Loucy (cell line): ENCODE results near the gene CAVIN3.
A peak's percentile ranks its signal among the peaks of the same experiment; 100 is the strongest.

Experiments
- H2AFZ ChIP-seq: fragments of 200-600 bp; sonication (generic); 2 replicates; pipeline ENCODE4 v1.6.0; 2016; ENCODE audit warnings: antibody characterized with exemption, mild to moderate bottlenecking, low read length, moderate library complexity
- H3F3A ChIP-seq: fragments of 200-600 bp; 2 replicates; pipeline ENCODE4 v1.6.0; 2016; ENCODE audit warnings: antibody characterized with exemption, low read depth, mild to moderate bottlenecking
- H3K27me3 ChIP-seq: fragments of 200-600 bp; sonication (generic); 2 replicates; pipeline ENCODE4 v1.6.1; 2014; ENCODE audit warnings: low read length, mild to moderate bottlenecking; ENCODE audit not compliant: insufficient read depth, poor library complexity, severe bottlenecking
- H3K36me3 ChIP-seq: fragments of 200-600 bp; sonication (generic); 2 replicates; pipeline ENCODE4 v1.6.1; 2016; ENCODE audit warnings: low read length; ENCODE audit not compliant: insufficient read depth
- H3K4me1 ChIP-seq: fragments of 200-600 bp; sonication (generic); 2 replicates; pipeline ENCODE4 v1.5.1; 2014; ENCODE audit warnings: low read length, mild to moderate bottlenecking; ENCODE audit not compliant: insufficient read depth, poor library complexity, severe bottlenecking
- H3K4me2 ChIP-seq: fragments of 200-600 bp; sonication (generic); 2 replicates; pipeline ENCODE4 v1.6.0; 2014; ENCODE audit warnings: antibody characterized with exemption, low read length, low read depth, mild to moderate bottlenecking; ENCODE audit not compliant: poor library complexity, severe bottlenecking
- H3K4me3 ChIP-seq: fragments of 200-600 bp; sonication (generic); 2 replicates; pipeline ENCODE4 v1.5.1; 2014; ENCODE audit warnings: low read length, mild to moderate bottlenecking, mixed read lengths; ENCODE audit not compliant: poor library complexity, severe bottlenecking
- H3K79me2 ChIP-seq: fragments of 200-600 bp; sonication (generic); 2 replicates; pipeline ENCODE4 v1.6.1; 2014; ENCODE audit warnings: low read length; ENCODE audit not compliant: insufficient read depth
- H3K9ac ChIP-seq: fragments of 200-600 bp; sonication (generic); 2 replicates; pipeline ENCODE4 v1.6.0; 2014; ENCODE audit warnings: mild to moderate bottlenecking, low read depth, low read length, moderate library complexity; ENCODE audit not compliant: poor library complexity, severe bottlenecking
- H3K9me2 ChIP-seq: fragments of 200-600 bp; sonication (generic); replicated peaks from 2 replicates; pipeline ENCODE4 v1.6.1; 2016; ENCODE audit warnings: low read depth, low read length, mixed read lengths
- H3K9me3 ChIP-seq: fragments of 200-600 bp; sonication (generic); 2 replicates; pipeline ENCODE4 v1.6.1; 2014; ENCODE audit warnings: mild to moderate bottlenecking, antibody characterized with exemption, low read length, low read depth; ENCODE audit not compliant: insufficient read depth
- H4K20me1 ChIP-seq: fragments of 200-600 bp; sonication (generic); 2 replicates; pipeline ENCODE4 v1.6.0; 2014; ENCODE audit warnings: antibody characterized with exemption, low read length, mild to moderate bottlenecking; ENCODE audit not compliant: insufficient read depth, poor library complexity, severe bottlenecking
- CTCF ChIP-seq: fragments of 200-600 bp; sonication (generic); conservative IDR thresholded peaks from 2 replicates; pipeline ENCODE4 v1.5.1; 2014; ENCODE audit warnings: mild to moderate bottlenecking, antibody characterized with exemption, low read length
- EZH2phosphoT487 ChIP-seq: fragments of 200-600 bp; IDR thresholded peaks from 2 replicates; pipeline ENCODE4 v1.6.1; 2018; ENCODE audit warnings: antibody characterized with exemption, mild to moderate bottlenecking, moderate library complexity, borderline replicate concordance

Gene CAVIN3

GRCh38 chr11:6319001-6319703, 1.1 kb downstream of the CAVIN3 start:
- TF ChIP-seq EZH2phosphoT487 (no peak), CTCF (no peak)
- Histone ChIP-seq H4K20me1 (no peaks in the 10 kb centered on the region), H3K4me1 (no peaks in the 10 kb centered on the region), H3K9ac (no peak overlapping the region), H3K4me2 (no peak overlapping the region), H3K9me2 (no peaks in the 10 kb centered on the region), H3K4me3 (no peak overlapping the region), H3K79me2 (no peaks in the 10 kb centered on the region), H3K9me3 (no peaks in the 10 kb centered on the region), H3K27me3 (no peaks in the 10 kb centered on the region), H2AFZ (no peak overlapping the region), H3K36me3 (no peaks in the 10 kb centered on the region), H3F3A (no peaks in the 10 kb centered on the region)

DNA sequence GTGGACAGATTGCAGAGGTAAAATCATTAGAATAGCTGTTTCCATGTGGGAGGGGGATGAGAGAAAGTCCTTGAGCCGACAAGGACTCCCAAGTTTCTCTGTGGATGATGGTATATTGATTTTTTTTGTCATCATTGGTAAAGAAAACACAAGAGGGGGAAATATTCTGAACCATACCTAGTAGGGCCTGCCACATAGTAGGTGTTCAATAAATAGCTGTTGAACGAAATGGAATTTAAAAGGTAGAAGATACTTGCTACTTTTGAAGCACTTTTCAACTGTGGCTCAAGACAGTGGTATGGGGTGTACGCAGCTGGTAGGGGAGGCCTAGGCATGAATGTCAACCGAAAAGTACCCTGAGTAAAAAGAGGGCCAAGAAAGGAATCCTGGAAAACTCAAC, 2.1 kb downstream of the CAVIN3 start:
- Histone ChIP-seq H3K4me3 (no peak overlapping the region), H3K9ac (no peak overlapping the region), H3K4me1 (no peaks in the 10 kb centered on the region), H2AFZ (no peak overlapping the region), H3K4me2 (no peak overlapping the region), H3F3A (no peaks in the 10 kb centered on the region), H3K9me2 (no peaks in the 10 kb centered on the region), H3K79me2 (no peaks in the 10 kb centered on the region), H3K36me3 (no peaks in the 10 kb centered on the region), H3K9me3 (no peaks in the 10 kb centered on the region), H3K27me3 (no peaks in the 10 kb centered on the region), H4K20me1 (no peaks in the 10 kb centered on the region)
- TF ChIP-seq CTCF (no peak), EZH2phosphoT487 (no peak)

- no peak overlapping the region for H3K4me2 ChIP-seq
- H4K20me1 ChIP-seq: no peaks in the 10 kb centered on the region
- H3K9me3 ChIP-seq: no peaks in the 10 kb centered on the region
These were observed 4.4 kb downstream of the CAVIN3 start for GRCh38 chr11:6315811-6316425.

More at GRCh38 chr11:6315811-6316425, 4.4 kb downstream of the CAVIN3 start:
- H3K9me2 ChIP-seq: no peaks in the 10 kb centered on the region
- TF ChIP-seq EZH2phosphoT487 (no peak), CTCF (peak; percentile 91)
- no peaks in the 10 kb centered on the region for H3K27me3 ChIP-seq
- H3K4me1 ChIP-seq: no peaks in the 10 kb centered on the region
- H3K79me2 ChIP-seq: no peaks in the 10 kb centered on the region
- no peaks in the 10 kb centered on the region for H3K36me3 ChIP-seq
- H2AFZ ChIP-seq: peak overlapping the region; percentile 25
- H3F3A ChIP-seq: no peaks in the 10 kb centered on the region
- H3K9ac ChIP-seq: no peak overlapping the region
- no peak overlapping the region for H3K4me3 ChIP-seq
